MG63 (cell line): Measurements from ENCODE around the gene PLEKHH3. TPM values are rescaled to one million over a fixed set of nuclear protein-coding genes. Genes with fewer than 3 reads are reported as not detected.
"Not testable (repeated sequence)": the region's sequence is repeated elsewhere in the genome, so short reads cannot be mapped to it uniquely, and the experiment has no call there.

Experiments
- DNase-seq: peaks from one replicate; pipeline ENCODE4 v3.0.0-alpha.2; 2020
- H3K27me3 ChIP-seq: fragments of 250-450 bp; sonication (Bioruptor Pico); 2 replicates; pipeline ENCODE4 v1.5.1; 2020; ENCODE audit warnings: mild to moderate bottlenecking, moderate library complexity
- H3K36me3 ChIP-seq: fragments of 250-450 bp; sonication (Bioruptor Pico); 2 replicates; pipeline ENCODE4 v1.5.1; 2020; ENCODE audit warnings: mild to moderate bottlenecking, moderate library complexity
- H3K4me3 ChIP-seq: fragments of 250-450 bp; sonication (Bioruptor Pico); 2 replicates; pipeline ENCODE4 v1.5.1; 2020; ENCODE audit warnings: mild to moderate bottlenecking, moderate library complexity
- H3K9me3 ChIP-seq: fragments of 250-450 bp; sonication (Bioruptor Pico); 2 replicates; pipeline ENCODE4 v1.5.1; 2020; ENCODE audit warnings: mild to moderate bottlenecking, moderate library complexity
- total RNA-seq: library from RNA; depleted of rRNA; stranded (reverse); fragments of >200 nt; shearing (Covaris generic); gene quantifications from 2 replicates; pipeline ENCODE4 v1.2.3, GENCODE V29; 2014; ENCODE audit warnings: low replicate concordance; rRNA removed

The PLEKHH3 gene
- total RNA-seq, 1 experiment from 2014 or later: 54.1 TPM

DNA sequence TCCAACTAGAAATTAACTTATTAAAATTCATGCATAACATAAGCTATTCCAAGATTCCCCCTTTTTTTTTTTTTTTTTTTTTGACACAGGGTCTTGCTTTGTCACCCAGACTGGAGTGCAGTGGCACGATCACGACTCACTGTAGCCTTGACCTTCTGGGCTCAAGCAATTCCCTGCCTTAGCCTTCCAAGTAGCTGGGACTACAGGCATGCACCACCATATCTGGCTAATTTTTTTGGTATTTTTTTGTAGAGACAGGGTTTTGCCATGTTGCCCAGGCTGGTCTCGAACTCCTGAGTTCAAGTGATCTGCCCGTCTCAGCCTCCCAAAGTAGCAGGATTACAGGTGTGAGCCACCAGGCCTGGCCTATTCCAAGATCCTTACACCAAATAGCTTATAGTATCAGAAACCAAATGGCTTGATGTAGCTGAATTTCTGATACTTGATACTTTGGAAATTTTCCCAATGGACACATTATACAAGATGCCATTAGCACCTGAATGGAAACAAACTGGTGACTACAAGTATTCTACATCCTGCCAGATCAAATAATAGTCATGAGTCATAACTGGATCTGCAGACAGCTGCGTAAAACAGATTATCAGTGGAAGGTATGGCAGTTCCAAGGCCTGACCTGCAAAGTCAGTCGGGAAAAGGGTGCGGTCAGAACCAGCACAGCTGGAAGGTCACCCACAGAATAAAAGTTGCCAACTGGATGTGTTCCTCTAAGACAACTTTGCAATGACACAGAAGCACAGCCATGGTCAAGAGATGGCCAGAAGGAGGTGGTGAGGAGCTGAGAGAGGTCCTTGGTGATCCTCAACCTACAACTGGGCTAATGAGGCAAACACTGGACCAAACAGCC lies 52.8 kb downstream of the PLEKHH3 start:
- Histone ChIP-seq H3K4me3 (no peak overlapping the region), H3K27me3 (no peaks in the 10 kb centered on the region), H3K9me3 (no peaks in the 10 kb centered on the region), H3K36me3 (no peaks in the 10 kb centered on the region)
- peak; percentile 51 for DNase-seq

DNA sequence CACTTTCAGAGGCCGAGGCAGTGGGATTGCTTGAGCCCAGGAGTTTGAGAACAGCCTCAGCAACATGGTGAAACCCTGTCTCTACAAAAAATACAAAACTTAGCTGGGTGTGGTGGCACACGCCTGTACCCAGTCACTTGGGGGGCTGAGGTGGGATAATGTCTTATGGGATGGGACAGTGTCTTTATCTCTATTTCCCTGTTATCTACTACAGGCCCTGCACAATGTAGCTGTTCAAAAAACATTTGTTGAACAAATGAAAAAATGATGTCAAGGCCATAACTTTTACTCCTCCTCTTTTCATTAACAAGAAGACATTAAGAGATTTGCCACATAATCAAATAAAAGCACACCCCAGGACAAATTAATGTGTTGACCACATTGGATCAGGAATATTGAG lies 53.5 kb downstream of the PLEKHH3 start:
- no peaks in the 10 kb centered on the region for H3K36me3 ChIP-seq
- H3K9me3 ChIP-seq: no peaks in the 10 kb centered on the region
- DNase-seq: no peak
- H3K27me3 ChIP-seq: no peaks in the 10 kb centered on the region
- H3K4me3 ChIP-seq: no peak overlapping the region

DNA sequence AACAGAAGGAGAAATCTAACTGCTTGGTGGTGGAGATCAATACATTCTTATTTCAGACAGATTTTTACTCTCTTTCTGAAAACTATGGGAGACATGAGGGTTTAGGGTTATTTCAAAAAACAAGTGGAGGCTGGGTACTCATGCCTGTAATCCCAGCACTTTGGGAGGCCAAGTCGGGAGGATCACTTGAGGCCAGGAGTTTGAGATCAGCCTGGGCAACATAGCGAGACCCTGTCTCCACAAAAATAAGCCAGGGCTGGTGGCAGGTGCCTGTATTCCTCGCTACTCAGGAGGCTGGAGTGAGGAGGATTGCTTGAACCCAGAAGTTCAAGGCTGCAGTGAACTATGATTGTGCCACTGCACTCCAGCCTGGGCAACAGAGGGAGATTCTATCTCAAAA lies 54.8 kb downstream of the PLEKHH3 start:
- not testable (repeated sequence) for H3K9me3 ChIP-seq, H3K4me3 ChIP-seq, H3K27me3 ChIP-seq, DNase-seq, H3K36me3 ChIP-seq

DNA sequence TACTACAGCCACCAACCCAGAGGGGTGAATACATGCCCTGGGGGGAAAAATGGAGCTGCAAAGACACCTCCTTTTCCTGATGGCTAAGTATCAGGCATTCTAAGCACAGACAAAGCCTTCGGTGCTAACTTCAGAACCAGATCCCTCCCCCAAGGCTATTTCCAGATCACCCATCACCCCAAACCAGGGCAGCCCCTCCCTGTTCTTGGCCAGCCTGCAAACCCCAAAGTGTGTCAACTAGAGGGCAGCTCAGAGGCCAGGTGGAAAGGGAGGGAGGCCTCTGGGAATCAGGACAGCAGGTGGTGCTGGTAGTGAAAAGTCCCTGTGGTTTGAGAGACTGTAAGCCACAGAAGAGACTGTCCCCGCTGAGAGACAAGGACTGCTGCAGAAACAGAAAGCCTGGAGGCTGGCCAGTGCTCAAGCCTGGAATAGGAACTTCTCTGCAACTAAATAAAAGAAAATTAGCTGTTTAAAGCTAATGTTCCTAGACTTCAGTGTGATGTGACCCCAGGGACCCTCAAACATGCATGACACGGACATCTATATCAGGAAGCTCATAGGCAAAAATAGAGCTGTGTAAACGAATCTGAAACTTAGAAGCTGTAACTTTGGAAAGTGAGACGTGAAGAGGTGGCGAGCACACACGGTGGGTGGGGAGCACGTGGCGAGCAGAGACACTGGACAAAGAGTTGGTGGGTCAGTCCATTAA lies 58.2 kb downstream of the PLEKHH3 start:
- peak; percentile 14 for DNase-seq
- H3K4me3 ChIP-seq: no peak overlapping the region

DNA sequence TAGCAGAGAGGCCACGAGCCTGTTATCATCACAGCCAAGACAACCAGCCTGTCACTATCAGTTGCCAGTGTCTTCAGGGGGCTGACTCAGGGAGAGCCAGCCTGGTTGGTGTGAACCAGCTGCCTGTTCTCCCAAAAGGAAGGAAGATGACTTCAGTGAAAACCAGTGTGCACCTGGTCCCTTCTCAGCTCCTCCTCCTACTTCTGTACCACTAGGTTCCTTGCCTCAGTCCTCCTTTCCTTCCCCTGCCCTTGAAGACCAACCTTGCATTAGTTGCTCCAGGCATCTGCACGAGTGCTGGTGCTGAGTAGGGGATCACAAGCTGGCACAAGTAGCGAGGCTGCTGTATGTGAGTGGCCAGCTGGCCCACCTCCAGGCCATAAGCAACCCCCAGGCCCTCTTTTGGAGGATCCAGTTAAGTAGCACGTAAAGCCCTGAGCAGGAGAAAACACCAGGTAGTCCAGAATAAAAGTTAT lies 58.8 kb downstream of the PLEKHH3 start:
- Histone ChIP-seq H3K36me3 (peaks cover 27% of the 10 kb centered on the region), H3K9me3 (no peaks in the 10 kb centered on the region)
- no peak for DNase-seq

More for the DNA sequence above, 58.2 kb downstream of the PLEKHH3 start:
- Histone ChIP-seq H3K9me3 (no peaks in the 10 kb centered on the region), H3K36me3 (peaks cover 22% of the 10 kb centered on the region), H3K27me3 (no peaks in the 10 kb centered on the region)

More for the DNA sequence above, 58.8 kb downstream of the PLEKHH3 start:
- no peak overlapping the region for H3K4me3 ChIP-seq
- no peaks in the 10 kb centered on the region for H3K27me3 ChIP-seq

Other genes starting within 250 kb of the PLEKHH3 start
- gene ATP6V0A1, start 218.1 kb downstream of the PLEKHH3 start, total RNA-seq: 15.9 and 28.0 TPM in 2 replicates
- gene NAGLU, start 140.8 kb downstream of the PLEKHH3 start, total RNA-seq: 18.5 and 46.4 TPM in 2 replicates
- gene HSD17B1, start 124.1 kb downstream of the PLEKHH3 start, total RNA-seq: 0.59 and 2.8 TPM in 2 replicates
- 7.7 and 12.4 TPM in 2 replicates for gene COASY, start 114.8 kb downstream of the PLEKHH3 start, total RNA-seq
- gene MLX, start 109.9 kb downstream of the PLEKHH3 start, total RNA-seq: 19.8 and 40.0 TPM in 2 replicates
- 5.6 and 29.6 TPM in 2 replicates for gene PSMC3IP, start 99.3 kb downstream of the PLEKHH3 start, total RNA-seq
- 46.0 and 47.2 TPM in 2 replicates for gene RETREG3, start 67.6 kb downstream of the PLEKHH3 start, total RNA-seq
- gene TUBG1, start 67.3 kb downstream of the PLEKHH3 start, total RNA-seq: 65.4 and 69.8 TPM in 2 replicates
- gene TUBG2, start 17.7 kb downstream of the PLEKHH3 start, total RNA-seq: 1.4 and 4.0 TPM in 2 replicates
- 5.7 TPM in 1 of 2 replicates, not detected in the other for gene CCR10, start 4.8 kb upstream of the PLEKHH3 start, total RNA-seq
- gene CNTNAP1, start 5.5 kb upstream of the PLEKHH3 start, total RNA-seq: 9.2 and 9.3 TPM in 2 replicates
- 8.4 and 20.0 TPM in 2 replicates for gene EZH1, start 68.0 kb upstream of the PLEKHH3 start, total RNA-seq
- not detected in 2 replicates for gene RAMP2, start 84.2 kb upstream of the PLEKHH3 start, total RNA-seq
- gene VPS25, start 96.5 kb upstream of the PLEKHH3 start, total RNA-seq: 68.7 and 99.1 TPM in 2 replicates
- gene WNK4, start 103.6 kb upstream of the PLEKHH3 start, total RNA-seq: not detected in 2 replicates
- 65.1 and 90.5 TPM in 2 replicates for gene COA3, start 121.7 kb upstream of the PLEKHH3 start, total RNA-seq
- gene CNTD1, start 121.9 kb upstream of the PLEKHH3 start, total RNA-seq: not detected in 2 replicates
- 85.0 and 209 TPM in 2 replicates for gene BECN1, start 147.3 kb upstream of the PLEKHH3 start, total RNA-seq
- 72.7 and 82.0 TPM in 2 replicates for gene PSME3, start 156.4 kb upstream of the PLEKHH3 start, total RNA-seq
- gene AOC2, start 167.6 kb upstream of the PLEKHH3 start, total RNA-seq: 0.36 TPM in 1 of 2 replicates, not detected in the other
- 0.10 and 0.86 TPM in 2 replicates for gene AOC3, start 174.2 kb upstream of the PLEKHH3 start, total RNA-seq
- not detected in 2 replicates for gene G6PC1, start 223.8 kb upstream of the PLEKHH3 start, total RNA-seq